Muscle layer of duodenum (tissue), 2 donors: Measurements from ENCODE around the gene ATP23.

Experiments used
- H3K27ac ChIP-seq: one replicate; pipeline ENCODE4 v1.7.0; 2013; ENCODE audit warnings: mild to moderate bottlenecking, low read length
- H3K27me3 ChIP-seq: one replicate; pipeline ENCODE4 v1.7.0; 2013; ENCODE audit warnings: low read depth, mild to moderate bottlenecking, control low read depth, low read length
- H3K36me3 ChIP-seq, 2 donors: one replicate each; pipeline ENCODE4 v1.7.0; 2013; ENCODE audit warnings: low read length in 2 of 2, control low read depth in 1 of 2, mild to moderate bottlenecking in 1 of 2; ENCODE audit not compliant: insufficient read depth in 2 of 2, control insufficient read depth in 1 of 2
- H3K4me1 ChIP-seq, 2 donors: one replicate each; pipeline ENCODE4 v1.7.0; 2013; ENCODE audit warnings: low read length in 2 of 2, mild to moderate bottlenecking in 2 of 2, control low read depth in 1 of 2, moderate library complexity in 1 of 2; ENCODE audit not compliant: insufficient read depth in 2 of 2, control insufficient read depth in 1 of 2
- H3K4me3 ChIP-seq, 2 donors: one replicate each; pipeline ENCODE4 v1.7.0; 2013; ENCODE audit warnings: low read length in 2 of 2, low read depth in 1 of 2, mild to moderate bottlenecking in 1 of 2
- H3K9me3 ChIP-seq, 2 donors: one replicate each; pipeline ENCODE4 v1.7.0; 2013; ENCODE audit warnings: low read length in 2 of 2, control low read depth in 1 of 2, mild to moderate bottlenecking in 1 of 2; ENCODE audit not compliant: control insufficient read depth in 1 of 2
- donor health status: healthy.

The ATP23 gene

GRCh38 chr12:57944313-57945023 lies 3.1 kb downstream of the ATP23 start:
- Histone ChIP-seq H3K27ac (no peak overlapping the region), H3K36me3 (peaks cover 9% of the 10 kb centered on the region in 2 donors), H3K27me3 (no peaks in the 10 kb centered on the region)

GRCh38 chr12:57952766-57953165 lies 11.4 kb downstream of the ATP23 start:
- no peak overlapping the region for H3K27ac ChIP-seq
- no peaks in the 10 kb centered on the region for H3K27me3 ChIP-seq
- H3K4me3 ChIP-seq = no peak overlapping the region
- H3K9me3 ChIP-seq = no peaks in the 10 kb centered on the region
- H3K36me3 ChIP-seq = peaks cover 20 to 44% of the 10 kb centered on the region in 2 donors
- no peaks in the 10 kb centered on the region for H3K4me1 ChIP-seq

More at GRCh38 chr12:57944313-57945023, 3.1 kb downstream of the ATP23 start:
- Histone ChIP-seq H3K4me1 (peaks cover 0 to 14% of the 10 kb centered on the region in 2 donors), H3K4me3 (no peak overlapping the region), H3K9me3 (no peaks in the 10 kb centered on the region)

- no peak overlapping the region for H3K27ac ChIP-seq
- peaks cover 20 to 42% of the 10 kb centered on the region in 2 donors for H3K36me3 ChIP-seq
- H3K9me3 ChIP-seq = peaks cover 0 to 3% of the 10 kb centered on the region in 2 donors
- no peak overlapping the region for H3K4me3 ChIP-seq
- H3K4me1 ChIP-seq = no peaks in the 10 kb centered on the region
- H3K27me3 ChIP-seq = no peaks in the 10 kb centered on the region
These were observed 13.4 kb downstream of the ATP23 start for GRCh38 chr12:57954768-57955167.

GRCh38 chr12:57958061-57958657 lies 16.8 kb downstream of the ATP23 start:
- Histone ChIP-seq H3K4me3 (no peak overlapping the region), H3K27ac (no peak overlapping the region), H3K27me3 (no peaks in the 10 kb centered on the region), H3K9me3 (peaks cover 0 to 7% of the 10 kb centered on the region in 2 donors), H3K4me1 (no peaks in the 10 kb centered on the region), H3K36me3 (peaks cover 9 to 32% of the 10 kb centered on the region in 2 donors)

GRCh38 chr12:57964421-57964820 lies 23.1 kb downstream of the ATP23 start:
- H3K27me3 ChIP-seq = no peaks in the 10 kb centered on the region
- H3K4me1 ChIP-seq = no peaks in the 10 kb centered on the region
- no peaks in the 10 kb centered on the region for H3K36me3 ChIP-seq
- H3K9me3 ChIP-seq = peaks cover 0 to 22% of the 10 kb centered on the region in 2 donors
- H3K4me3 ChIP-seq = no peak overlapping the region
- H3K27ac ChIP-seq = no peak overlapping the region

- Histone ChIP-seq H3K9me3 (peaks cover 0 to 22% of the 10 kb centered on the region in 2 donors), H3K4me3 (no peak overlapping the region), H3K27ac (no peak overlapping the region), H3K4me1 (no peaks in the 10 kb centered on the region), H3K27me3 (no peaks in the 10 kb centered on the region), H3K36me3 (no peaks in the 10 kb centered on the region)
These were observed 24.4 kb downstream of the ATP23 start for GRCh38 chr12:57965766-57966165.

GRCh38 chr12:57966536-57966935 lies 25.2 kb downstream of the ATP23 start:
- Histone ChIP-seq H3K27me3 (no peaks in the 10 kb centered on the region), H3K36me3 (no peaks in the 10 kb centered on the region), H3K4me3 (no peak overlapping the region), H3K4me1 (no peaks in the 10 kb centered on the region), H3K27ac (no peak overlapping the region), H3K9me3 (peaks cover 0 to 22% of the 10 kb centered on the region in 2 donors)

GRCh38 chr12:57983146-57983857 lies 41.9 kb downstream of the ATP23 start:
- H3K27me3 ChIP-seq = no peaks in the 10 kb centered on the region
- no peaks in the 10 kb centered on the region for H3K9me3 ChIP-seq
- no peak overlapping the region for H3K4me3 ChIP-seq
- no peak overlapping the region for H3K27ac ChIP-seq
- no peaks in the 10 kb centered on the region for H3K4me1 ChIP-seq
- H3K36me3 ChIP-seq = no peaks in the 10 kb centered on the region

- Histone ChIP-seq H3K9me3 (no peaks in the 10 kb centered on the region), H3K4me3 (no peak overlapping the region), H3K4me1 (no peaks in the 10 kb centered on the region), H3K36me3 (no peaks in the 10 kb centered on the region), H3K27ac (no peak overlapping the region), H3K27me3 (no peaks in the 10 kb centered on the region)
These were observed 42.6 kb downstream of the ATP23 start for GRCh38 chr12:57983858-57984505.

- Histone ChIP-seq H3K9me3 (no peaks in the 10 kb centered on the region), H3K27ac (no peak overlapping the region), H3K36me3 (no peaks in the 10 kb centered on the region), H3K4me3 (no peak overlapping the region), H3K27me3 (no peaks in the 10 kb centered on the region), H3K4me1 (no peaks in the 10 kb centered on the region)
These were observed 43.3 kb downstream of the ATP23 start for GRCh38 chr12:57984629-57985151.

- no peaks in the 10 kb centered on the region for H3K27me3 ChIP-seq
- H3K4me1 ChIP-seq = no peaks in the 10 kb centered on the region
- H3K27ac ChIP-seq = no peak overlapping the region
- H3K9me3 ChIP-seq = no peaks in the 10 kb centered on the region
- no peak overlapping the region for H3K4me3 ChIP-seq
- no peaks in the 10 kb centered on the region for H3K36me3 ChIP-seq
These were observed 44.3 kb downstream of the ATP23 start for GRCh38 chr12:57985685-57986084.
